HCT116 (cell line): Measurements from ENCODE around the gene EHF.

Experiments used
- CBX3 ChIP-seq: IDR thresholded peaks from 2 replicates; pipeline ENCODE4 v1.6.1; 2012; ENCODE audit warnings: low read depth
- CTCF ChIP-seq, 3 experiments: fragments of 200-600 bp in 1 of 3; sonication (generic) in 1 of 3; IDR thresholded peaks in 2 of 3; conservative IDR thresholded peaks in 1 of 3; 2 replicates each; pipeline ENCODE4 v1.5.1; 2012 to 2017; ENCODE audit warnings: low read depth in 2 of 3, low read length in 2 of 3, antibody characterized with exemption in 1 of 3, borderline replicate concordance in 1 of 3, control low read depth in 1 of 3, mild to moderate bottlenecking in 1 of 3, mixed read lengths in 1 of 3, mixed run types in 1 of 3, moderate library complexity in 1 of 3; ENCODE audit not compliant: insufficient read depth in 1 of 3
- ELF1 ChIP-seq: IDR thresholded peaks from 2 replicates; pipeline ENCODE4 v1.6.1; 2012; ENCODE audit warnings: low read depth, borderline replicate concordance
- EZH2 ChIP-seq: fragments of 200-600 bp; sonication (generic); IDR thresholded peaks from 2 replicates; pipeline ENCODE4 v1.6.1; 2017; ENCODE audit warnings: antibody characterized with exemption, mixed run types
- EZH2phosphoT487 ChIP-seq: fragments of 200-600 bp; IDR thresholded peaks from 2 replicates; pipeline ENCODE4 v1.6.1; 2018; ENCODE audit warnings: antibody characterized with exemption, borderline replicate concordance
- JUND ChIP-seq: IDR thresholded peaks from 2 replicates; pipeline ENCODE4 v1.6.1; 2012
- MAX ChIP-seq: IDR thresholded peaks from 2 replicates; pipeline ENCODE4 v1.6.1; 2012
- POLR2A ChIP-seq: IDR thresholded peaks from 2 replicates; pipeline ENCODE4 v1.7.0; 2011; ENCODE audit warnings: borderline replicate concordance; ENCODE audit not compliant: insufficient read depth, insufficient read length; ENCODE audit errors: extremely low read depth
- POLR2AphosphoS5 ChIP-seq: IDR thresholded peaks from 2 replicates; pipeline ENCODE4 v1.6.1; 2011; ENCODE audit warnings: mild to moderate bottlenecking, low read depth, low read length, moderate library complexity
- RAD21 ChIP-seq: IDR thresholded peaks from 2 replicates; pipeline ENCODE4 v1.6.1; 2012; ENCODE audit warnings: low read depth, mild to moderate bottlenecking
- SIN3A ChIP-seq: IDR thresholded peaks from 2 replicates; pipeline ENCODE4 v1.6.1; 2012; ENCODE audit warnings: low read depth
- SRF ChIP-seq: IDR thresholded peaks from 2 replicates; pipeline ENCODE4 v1.6.1; 2012; ENCODE audit warnings: low read depth
- ZFX ChIP-seq: fragments of 450-650 bp; IDR thresholded peaks from 2 replicates; pipeline ENCODE4 v1.6.1; 2017
- TF ChIP-seq, protein P1 (sequence below): IDR thresholded peaks from 2 replicates; pipeline ENCODE4 v1.6.1; 2012; ENCODE audit warnings: low read depth

DNA sequence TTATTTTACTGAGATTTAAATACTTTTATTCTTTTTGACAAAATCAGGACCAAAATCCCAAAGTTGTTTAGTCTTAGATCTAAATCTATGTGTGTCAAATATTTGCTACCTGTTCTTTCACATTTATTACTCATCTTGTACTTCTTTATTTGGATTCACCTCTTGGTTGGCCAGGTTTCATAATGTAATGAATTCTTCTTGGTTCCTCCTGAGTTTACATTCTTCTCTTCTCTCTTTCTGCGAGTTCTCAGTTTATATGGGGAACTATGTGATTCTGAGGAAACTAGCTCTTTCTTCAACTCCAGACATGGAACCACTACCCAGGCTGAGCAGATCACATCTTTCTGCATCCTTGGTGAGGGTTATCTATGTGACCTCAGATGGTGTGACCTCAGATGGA, 50.2 kb downstream of the EHF start:
- TF ChIP-seq POLR2A (no peak), CTCF (IDR thresholded peaks at IDR 0.05 in 2 of 3, conservative IDR thresholded peaks at IDR 0.05 in 1 of 3; ENCODE audit: borderline replicate concordance in 1 of 3, insufficient read depth in 1 of 3, low read depth in 2 of 3, low read length in 2 of 3) (no peak), CBX3 (no peak), MAX (no peak), SRF (no peak), RAD21 (no peak), EZH2phosphoT487 (no peak), JUND (no peak), ELF1 (no peak), SIN3A (no peak), EZH2 (no peak), ZFX (no peak), POLR2AphosphoS5 (no peak)
- TF ChIP-seq, protein P1, sequence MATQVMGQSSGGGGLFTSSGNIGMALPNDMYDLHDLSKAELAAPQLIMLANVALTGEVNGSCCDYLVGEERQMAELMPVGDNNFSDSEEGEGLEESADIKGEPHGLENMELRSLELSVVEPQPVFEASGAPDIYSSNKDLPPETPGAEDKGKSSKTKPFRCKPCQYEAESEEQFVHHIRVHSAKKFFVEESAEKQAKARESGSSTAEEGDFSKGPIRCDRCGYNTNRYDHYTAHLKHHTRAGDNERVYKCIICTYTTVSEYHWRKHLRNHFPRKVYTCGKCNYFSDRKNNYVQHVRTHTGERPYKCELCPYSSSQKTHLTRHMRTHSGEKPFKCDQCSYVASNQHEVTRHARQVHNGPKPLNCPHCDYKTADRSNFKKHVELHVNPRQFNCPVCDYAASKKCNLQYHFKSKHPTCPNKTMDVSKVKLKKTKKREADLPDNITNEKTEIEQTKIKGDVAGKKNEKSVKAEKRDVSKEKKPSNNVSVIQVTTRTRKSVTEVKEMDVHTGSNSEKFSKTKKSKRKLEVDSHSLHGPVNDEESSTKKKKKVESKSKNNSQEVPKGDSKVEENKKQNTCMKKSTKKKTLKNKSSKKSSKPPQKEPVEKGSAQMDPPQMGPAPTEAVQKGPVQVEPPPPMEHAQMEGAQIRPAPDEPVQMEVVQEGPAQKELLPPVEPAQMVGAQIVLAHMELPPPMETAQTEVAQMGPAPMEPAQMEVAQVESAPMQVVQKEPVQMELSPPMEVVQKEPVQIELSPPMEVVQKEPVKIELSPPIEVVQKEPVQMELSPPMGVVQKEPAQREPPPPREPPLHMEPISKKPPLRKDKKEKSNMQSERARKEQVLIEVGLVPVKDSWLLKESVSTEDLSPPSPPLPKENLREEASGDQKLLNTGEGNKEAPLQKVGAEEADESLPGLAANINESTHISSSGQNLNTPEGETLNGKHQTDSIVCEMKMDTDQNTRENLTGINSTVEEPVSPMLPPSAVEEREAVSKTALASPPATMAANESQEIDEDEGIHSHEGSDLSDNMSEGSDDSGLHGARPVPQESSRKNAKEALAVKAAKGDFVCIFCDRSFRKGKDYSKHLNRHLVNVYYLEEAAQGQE = no peak
